HTERT RPE-1 (cell line): Measurements from ENCODE around the gene TRAK1.

Experiments used
- in situ Hi-C: fragments of 300-500 bp; cut with MboI; formaldehyde crosslinking; loops from 4 replicates; pipeline ENCODE4 v1.14.3; 2020; ENCODE audit warnings: low sequenced_read_pairs

Gene TRAK1

GRCh38 chr3:42123012-42123581 lies 31.9 kb downstream of the TRAK1 start:
- in situ Hi-C loops = no loop called here

DNA sequence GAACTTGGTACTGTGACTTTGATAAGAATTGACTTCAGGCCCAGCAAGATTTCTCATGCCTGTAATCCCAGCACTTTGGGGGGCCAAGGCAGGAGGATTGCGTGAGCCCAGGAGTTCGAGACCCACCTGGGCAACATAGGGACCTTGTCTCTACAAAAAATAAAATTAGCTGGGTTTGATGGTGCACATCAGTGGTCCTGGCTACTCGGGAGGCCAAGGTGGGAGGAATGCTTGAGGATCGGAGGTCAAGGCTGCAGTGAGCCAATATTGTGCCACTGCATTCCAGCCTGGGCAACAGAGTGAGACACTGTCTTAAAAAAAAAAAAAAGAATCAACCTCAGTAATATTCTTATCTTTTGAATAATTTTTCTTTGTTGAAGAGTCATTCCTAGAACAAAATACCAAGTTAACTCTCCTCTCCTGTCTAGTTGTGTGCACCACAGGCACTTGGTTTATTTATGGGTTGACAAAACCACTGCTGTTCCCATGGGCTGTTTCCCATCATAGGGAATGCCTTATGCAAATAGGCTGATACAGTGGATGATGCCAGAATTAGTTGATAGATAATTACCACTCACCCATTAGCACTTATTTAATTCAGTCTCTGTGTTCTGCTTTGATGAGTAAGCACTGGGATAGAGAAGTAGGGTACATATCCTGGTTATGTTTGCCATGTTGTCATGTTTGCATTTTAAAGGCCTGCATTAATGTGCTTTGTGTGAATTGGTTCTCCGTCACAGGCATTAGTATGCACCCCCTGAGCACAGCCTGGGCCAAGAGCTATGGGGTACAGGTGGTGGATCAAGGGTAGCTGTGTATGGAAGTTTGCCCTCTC lies 32.9 kb downstream of the TRAK1 start:
- in situ Hi-C loops = no loop called here

DNA sequence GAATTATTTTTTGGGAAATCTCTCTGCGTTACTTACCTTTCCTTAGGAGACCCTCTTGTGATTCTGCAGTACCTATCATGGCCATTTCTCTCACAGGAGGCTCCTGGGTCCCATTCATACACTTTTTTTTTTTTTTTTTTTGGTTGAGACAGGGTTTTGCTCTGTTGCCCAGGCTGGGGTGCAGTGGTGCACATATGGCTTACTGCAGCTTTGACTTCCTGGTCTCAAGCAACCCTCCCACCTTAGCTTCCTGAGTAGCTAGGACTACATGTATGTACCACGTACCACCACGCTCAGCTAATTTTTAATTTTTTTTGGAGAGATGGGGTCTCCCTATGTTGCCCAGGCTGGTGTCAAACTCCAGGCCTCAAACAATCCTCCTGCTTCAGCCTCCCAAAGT lies 36.1 kb downstream of the TRAK1 start:
- in situ Hi-C loops = no loop called here

DNA sequence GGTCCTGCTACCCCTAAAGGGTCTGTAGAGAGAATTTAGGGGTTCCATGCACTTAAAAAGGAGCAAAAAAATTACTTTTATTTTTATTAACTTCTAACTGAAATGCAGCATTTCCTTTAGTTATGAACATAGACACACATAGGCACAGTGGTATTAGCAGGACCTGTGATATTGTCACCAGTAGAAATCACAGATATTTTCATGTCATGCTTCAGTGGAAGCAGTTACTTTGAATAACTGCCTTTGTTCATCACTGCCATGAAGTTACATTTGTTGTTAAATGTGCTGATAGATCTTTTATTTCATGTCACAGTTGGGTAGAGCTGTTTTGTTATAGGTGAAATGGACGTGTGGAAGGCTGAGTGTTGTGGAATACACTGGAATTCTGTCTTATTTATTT lies 37.4 kb downstream of the TRAK1 start:
- in situ Hi-C loops = no loop called here

DNA sequence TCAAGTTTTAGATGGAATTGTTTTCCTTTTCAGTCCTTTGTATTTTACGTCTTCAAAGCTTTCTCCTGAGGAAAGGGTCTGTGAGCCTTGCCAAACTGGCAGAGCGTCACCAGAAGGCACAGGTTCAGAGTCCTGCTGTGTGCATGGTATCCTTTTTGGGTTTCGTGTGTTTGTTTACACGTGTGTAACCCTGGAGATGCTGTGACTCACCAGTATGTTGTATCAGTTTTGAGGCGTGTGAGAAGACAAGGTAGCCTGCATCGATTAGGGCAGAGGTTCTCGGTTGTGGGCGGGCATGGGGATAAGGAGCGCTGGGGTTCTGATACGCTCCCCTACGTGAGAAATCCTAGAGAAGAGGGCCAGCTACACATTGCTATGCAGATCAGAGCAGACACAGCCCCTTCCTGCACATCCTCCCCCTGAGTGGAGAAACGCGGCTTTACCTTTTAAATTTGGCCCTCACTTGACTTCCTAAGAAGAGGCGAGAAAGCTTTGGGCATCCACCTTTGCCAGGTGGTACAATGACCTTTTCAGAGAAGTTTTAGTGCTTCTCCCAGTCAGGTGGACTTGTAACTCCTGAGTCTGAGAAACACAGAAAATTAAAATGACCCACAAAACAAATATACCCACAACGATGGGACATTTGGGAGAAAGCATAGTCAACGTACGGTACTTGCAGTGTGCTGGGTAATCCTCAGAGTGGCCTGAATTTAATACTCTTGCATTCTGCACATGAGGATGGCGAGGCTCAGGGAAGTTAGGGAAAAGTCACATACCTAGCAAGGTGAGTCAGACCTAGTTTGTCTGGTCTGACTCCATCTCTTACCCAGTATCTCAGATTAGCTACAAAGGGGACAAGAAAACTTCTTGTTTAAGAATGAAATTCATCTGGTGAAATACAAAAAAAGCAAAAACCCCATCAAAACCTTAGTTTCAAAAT lies 38.1 kb downstream of the TRAK1 start:
- in situ Hi-C loops = no loop called here

- in situ Hi-C loops = no loop called here
Measured at GRCh38 chr3:42130007-42130328, 38.8 kb downstream of the TRAK1 start.

- in situ Hi-C loops = no loop called here
Measured at GRCh38 chr3:42130329-42131070, 39.3 kb downstream of the TRAK1 start.

GRCh38 chr3:42133500-42134298 lies 42.5 kb downstream of the TRAK1 start:
- in situ Hi-C loops = no loop called here

DNA sequence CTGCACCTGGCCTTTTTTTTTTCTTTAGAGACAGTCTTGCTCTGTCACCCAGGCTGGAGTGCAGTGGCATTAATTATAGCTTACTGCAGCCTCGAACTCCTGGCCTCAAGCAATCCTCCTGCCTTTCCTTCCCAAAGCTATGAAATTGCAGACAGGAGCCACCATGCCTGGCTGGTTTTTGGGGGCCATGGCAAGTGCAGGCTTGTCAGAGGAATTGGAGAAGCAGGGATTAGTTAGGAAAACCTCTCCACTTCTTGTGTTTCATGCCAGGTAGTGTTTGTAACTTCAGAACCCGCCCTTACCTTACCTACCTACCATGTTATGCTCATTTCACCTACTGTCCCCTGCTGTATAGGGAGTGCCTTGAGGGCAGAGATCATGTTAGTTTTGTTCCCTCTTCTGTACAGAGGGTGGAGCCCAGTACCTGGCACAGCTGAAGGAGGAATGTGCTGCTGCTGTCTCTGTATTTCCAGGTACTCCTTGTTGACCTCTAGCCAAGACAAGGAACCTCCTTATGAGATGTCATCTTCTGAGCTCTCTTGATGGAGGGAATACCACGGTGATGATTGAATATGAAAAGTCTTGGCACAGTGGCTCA lies 43.8 kb downstream of the TRAK1 start:
- in situ Hi-C loops = no loop called here

- in situ Hi-C loops = no loop called here
Measured at GRCh38 chr3:42139621-42140453, 48.7 kb downstream of the TRAK1 start.

GRCh38 chr3:42140665-42141203 lies 49.6 kb downstream of the TRAK1 start:
- in situ Hi-C loops = no loop called here

DNA sequence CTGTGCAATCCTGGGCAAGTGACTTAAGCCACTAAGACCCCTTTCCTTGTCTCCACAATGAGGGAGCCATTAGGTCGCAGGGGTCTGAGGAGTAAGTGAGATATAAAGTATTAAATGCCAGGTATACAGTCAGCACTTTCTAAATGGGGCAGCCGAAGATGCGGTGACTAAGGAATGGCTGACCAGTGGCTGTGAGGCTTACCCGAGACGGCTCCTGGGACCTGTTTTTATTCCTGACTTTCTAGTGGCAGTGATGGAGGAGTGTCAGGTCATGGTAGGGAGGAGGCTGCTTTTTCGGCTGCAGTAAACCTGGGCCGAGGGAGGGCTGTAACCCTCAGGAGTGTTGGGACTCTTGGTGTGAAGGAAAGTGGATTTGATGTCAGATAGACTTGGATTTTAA lies 52.3 kb downstream of the TRAK1 start:
- in situ Hi-C loops = no loop called here

- in situ Hi-C loops = no loop called here
Measured at GRCh38 chr3:42144209-42144608, 53.1 kb downstream of the TRAK1 start.

DNA sequence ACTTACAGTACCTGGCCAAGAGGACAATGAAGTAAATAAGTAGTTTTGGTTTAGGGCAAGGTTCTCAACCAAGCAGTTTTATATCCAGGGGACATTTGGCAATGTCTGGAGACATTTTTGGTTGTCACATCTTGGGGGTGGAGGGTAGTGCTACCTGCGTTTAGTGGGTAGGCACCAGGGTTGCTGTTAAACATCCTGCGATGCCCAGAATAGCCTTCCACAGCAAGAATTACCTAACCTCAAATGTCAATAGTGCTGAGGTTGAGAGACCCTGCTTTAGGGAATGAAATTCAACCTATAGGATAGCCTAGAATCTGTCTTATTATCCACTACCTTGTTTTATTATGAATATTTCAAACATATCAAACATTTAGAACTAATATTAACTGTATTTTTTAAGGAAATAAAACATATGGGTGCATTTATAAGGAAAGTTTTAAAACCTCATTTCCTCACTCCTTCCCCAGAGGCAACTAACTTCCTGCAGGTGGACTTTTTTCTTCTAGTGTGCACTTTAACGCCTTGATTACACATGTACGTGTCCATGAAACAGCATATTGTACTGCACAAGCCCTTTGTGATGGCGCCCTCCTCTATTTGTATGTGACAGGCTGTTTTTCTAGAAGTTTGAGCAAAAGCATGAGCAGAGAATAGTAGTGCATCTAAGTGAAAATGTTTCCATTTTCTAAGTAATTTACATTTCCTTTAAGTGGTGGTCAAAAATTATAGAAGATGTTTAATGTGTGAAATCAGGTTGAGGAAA lies 57.1 kb downstream of the TRAK1 start:
- in situ Hi-C loops = no loop called here

DNA sequence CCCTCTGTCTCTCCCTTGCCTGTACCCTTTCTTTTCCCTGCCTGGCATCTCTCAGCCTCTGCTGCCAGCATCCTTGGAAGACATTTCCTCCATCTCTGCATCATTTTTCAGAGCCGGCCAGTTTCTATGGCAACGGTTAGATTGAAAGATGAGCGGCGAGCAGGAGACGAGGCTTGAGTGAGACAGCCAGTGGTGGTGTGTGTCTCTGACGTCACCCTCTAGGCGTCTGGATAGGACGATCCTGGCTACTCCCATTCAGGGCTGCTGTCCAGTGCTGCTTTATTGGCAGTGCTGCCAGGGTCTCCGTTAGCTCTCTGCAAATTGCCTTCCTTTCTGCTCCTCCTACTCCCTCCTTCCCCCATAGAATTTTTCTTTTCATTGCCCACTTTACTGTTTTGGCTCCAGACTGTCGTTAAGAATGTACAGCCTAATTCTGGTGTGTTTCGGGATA lies 57.9 kb downstream of the TRAK1 start:
- in situ Hi-C loops = no loop called here

- in situ Hi-C loops = no loop called here
Measured at GRCh38 chr3:42149532-42149931, 58.4 kb downstream of the TRAK1 start.

GRCh38 chr3:42149975-42150374 lies 58.8 kb downstream of the TRAK1 start:
- in situ Hi-C loops = no loop called here
